Right kidney (tissue), 1 donor: ENCODE data around the gene FGF8.

ENCODE experiments used
- DNase-seq: peaks from one replicate; pipeline ENCODE4 v3.0.0-alpha.2; 2016

FGF8 gene

DNA sequence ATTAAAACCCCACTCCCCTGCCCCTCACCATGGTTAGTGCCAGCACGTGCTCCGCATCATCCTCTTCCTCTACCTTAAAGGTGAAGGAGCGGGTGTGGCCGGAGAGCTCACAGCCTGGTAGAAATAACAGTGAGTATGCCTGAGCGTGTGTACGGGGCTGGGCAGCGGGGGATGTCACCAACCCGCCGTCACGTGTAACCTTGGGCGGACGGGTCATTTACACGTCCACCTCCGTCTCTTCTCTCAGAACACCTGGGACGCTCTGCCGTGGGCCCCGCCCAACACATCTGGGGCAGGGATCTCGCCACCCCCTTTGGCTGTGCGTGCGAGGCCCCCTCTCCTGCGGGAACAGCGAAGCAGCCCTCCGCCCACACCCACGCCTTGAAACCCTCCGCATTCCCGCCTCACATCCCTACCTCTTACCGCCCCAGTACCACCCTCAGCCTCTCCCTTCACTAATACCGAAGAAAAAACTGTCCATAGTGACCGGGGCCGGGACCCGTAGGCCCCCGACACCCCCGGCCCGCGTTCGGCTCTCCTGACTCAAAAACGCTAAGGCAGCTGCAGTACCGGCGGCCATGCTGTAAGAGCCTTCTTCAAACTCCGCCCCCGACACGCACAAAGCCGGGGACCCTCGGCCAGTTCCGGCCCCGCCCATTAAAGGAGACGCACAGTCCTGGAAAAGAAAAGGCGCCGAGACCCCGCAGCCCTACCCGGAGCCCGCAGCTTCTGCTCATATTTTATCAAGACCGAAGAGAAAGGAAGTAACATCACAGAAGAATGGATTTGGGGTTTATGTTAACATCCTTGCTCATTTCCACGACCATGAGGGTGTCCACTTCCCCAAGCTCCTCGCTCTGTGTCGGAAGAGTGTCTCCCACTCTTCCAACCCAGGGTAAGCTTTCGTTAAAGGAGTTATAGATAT, 7.2 kb upstream of the FGF8 start, which contains the start of gene NPM3:
NPM3 (minus strand) TSS at position 636 of the 925 bp plus-strand sequence; CDS start at position 580, 56 bp downstream.
- peak; percentile 81 for DNase-seq

DNA sequence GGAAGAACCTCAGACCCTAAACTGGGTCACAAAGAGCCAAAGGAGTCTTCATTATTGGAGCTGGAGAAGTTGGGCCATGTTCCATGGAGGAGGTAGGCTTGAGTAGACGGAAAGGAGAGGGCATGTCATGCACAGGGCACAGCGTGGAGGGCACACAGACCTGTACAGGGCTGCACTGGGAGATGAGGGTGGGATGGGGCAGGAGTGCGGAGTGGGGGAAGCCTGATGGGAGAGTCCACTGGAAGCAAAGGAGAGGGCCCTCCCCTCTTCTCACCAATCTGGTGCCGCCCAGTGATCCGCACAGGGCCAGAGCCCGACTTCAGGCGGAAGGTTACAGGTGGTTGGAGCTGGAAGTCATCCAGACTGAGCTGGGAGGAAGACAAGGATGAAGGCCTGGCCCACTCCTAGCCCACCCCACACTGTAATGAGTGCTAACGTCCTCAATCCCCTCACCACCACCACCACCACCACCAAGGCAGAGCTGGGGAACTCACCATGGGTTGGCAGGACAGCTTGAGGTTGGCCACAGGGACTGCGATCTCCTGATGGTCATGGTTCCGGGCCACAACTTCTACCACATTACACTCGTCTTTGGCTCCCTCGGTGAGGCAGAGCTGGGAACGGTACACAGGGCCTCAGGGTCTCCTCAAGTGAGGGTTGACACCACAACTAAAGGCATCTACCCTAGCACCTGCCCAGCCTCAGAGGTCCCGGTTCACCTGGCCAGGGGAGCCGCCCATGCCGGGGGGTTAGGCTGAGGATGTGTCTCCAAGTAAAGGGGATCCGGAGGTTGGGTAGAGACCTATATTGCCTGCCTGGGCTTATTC, 6.3 kb upstream of the FGF8 start:
- DNase-seq, result no peak

DNA sequence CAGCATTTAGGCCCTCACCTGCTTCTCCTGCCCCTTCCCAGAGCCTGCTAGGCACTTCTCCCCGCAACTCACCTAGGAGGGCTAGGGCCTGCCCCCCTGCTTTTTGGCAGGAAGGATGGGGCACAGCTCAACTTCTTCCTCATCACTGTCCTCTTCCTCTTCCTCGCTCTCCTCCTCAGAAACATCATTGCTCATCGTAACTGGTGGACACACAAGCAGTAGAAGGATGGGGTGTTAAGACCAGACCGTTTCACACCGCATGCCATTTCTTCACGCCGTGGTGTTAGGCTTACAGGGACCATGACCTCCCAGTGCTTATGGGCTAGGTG, 5.7 kb upstream of the FGF8 start:
- DNase-seq, result no peak

DNA sequence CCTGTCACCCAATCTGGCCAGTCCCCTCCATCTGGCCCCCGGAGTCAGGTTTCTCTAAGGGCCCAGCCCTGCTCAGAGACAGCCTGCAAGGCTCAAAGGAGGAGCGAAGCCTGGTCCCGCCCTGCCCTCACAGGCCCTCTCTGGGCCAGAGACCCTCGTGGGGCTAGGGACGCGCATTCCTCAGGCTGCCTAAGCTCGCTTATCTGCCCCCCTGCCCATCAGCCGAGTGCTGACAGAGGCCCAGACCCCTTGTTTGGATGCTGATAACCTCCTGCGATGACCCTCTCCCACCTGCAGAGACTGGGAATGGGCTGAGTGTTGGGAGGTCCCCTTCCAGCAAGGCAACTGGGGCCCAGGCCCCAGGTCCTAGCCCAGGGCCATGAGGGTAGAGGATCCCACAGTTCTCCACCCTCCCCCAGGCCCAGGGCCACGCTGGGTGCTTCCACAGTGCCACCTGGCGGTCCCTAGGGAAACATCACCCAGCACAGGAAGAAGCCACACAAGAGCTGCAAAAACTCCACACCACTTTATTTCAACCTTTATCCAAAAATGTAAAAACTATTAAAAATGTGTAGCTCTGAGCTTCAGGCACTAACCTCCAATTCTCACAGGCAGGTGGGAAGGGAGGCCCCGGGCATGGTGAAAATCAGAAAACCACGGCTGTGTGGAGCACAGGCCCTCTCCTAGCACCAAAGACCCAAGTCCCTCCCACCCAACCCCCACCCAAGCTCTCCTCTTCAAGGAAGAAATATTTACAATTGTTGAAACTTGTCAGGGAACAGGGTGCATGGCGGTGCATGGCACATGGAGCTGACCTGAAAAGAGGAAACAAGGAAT, 5.1 kb upstream of the FGF8 start:
- DNase-seq, result peak; percentile 68

DNA sequence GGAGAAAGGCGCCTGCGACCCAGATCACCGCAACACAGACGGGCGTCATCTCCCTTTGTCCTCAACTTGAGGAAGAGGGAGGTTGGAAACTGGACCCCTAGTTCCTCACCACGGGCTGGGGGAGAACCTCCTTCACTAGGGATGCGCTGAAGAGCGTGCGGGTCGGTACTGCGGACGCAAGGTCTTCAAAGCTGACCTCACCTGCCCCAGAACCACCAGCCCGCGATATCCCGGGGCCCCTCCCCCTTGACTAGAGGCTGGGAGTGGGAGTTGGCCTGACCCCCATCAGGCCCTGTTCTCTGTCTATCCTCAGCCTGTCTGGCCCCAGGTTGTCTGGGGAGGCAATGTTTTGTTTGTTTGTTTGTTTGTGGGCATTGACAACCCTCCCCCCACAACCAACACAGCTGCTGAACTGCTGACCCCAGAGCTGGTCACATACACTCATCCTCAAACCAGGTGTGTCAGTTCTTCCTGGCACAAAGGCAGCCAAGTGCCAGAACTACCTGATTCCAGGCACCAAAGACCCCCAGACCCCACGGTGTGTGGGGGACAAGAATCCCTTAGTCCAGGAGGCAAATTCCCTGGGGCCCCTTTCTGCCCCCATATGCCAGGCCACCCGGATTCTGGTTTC, 4.4 kb upstream of the FGF8 start:
- peak; percentile 58 for DNase-seq

DNA sequence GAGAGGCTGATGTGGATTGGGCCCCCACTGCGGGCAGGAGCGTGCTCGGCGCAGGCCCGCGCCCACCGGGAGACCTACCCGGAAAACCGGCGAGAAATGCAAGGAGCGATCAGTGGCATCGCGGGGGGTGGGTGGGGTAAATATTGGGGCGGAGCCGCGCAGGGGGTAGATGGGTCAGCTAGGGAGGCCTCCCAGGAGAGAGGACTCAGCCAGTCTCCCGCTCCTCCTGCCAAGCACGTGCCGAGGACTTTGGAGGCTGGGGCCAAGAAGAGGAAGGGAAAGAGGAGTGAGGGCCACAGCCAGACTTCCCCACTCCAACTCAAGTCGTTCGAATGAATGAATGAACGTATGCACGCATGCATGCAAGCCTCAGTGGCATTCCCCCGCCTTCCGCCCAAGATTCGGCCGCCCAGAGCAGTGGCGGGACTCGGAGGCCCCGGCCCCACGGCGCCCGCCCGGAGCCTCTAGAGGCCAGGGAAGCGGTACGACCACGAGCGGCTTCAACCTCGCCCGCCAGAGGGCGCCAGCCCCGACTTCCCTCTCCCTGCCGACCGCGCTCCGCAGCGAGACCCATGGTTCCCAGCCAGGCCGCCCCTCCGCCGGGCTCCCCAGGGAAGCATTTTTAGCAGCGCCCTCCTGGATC, 3.8 kb upstream of the FGF8 start:
- DNase-seq, result peak; percentile 88

DNA sequence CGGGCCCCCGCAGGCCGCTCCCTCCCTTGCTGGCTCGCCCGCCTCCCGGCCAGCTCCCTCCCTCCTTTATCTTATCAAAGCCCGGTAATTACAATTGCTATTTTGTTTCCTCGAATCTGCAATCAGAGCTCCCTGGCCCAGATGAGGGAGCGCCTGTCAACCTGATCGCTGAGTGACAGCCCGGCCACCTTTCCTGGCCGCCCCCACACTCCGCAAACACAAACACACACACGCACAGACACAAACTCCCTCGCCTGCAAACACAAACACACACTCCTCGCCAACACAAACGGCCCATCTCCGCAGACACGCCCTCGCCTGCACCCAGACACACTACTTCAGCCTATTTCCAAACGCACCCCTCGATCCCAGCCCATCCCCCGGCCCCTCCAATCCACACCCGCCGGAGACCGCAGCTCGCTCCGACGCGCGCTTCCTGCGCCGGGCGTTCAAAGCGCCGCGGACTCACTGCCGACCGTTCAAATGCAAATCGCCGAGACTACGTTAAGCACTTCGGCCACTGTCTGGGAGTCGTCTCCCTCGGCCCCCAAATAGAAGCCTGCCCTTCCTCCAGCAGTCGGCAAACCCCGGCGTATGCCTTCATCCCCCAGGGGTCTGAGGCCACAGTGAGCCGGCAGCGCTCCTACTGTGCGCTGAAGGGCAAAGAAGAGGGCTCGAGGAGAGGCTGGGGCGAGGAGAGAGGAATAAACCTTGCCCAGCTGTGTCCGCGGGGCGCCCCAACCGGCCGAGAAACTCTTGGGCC, 3.0 kb upstream of the FGF8 start:
- peak; percentile 73 for DNase-seq

DNA sequence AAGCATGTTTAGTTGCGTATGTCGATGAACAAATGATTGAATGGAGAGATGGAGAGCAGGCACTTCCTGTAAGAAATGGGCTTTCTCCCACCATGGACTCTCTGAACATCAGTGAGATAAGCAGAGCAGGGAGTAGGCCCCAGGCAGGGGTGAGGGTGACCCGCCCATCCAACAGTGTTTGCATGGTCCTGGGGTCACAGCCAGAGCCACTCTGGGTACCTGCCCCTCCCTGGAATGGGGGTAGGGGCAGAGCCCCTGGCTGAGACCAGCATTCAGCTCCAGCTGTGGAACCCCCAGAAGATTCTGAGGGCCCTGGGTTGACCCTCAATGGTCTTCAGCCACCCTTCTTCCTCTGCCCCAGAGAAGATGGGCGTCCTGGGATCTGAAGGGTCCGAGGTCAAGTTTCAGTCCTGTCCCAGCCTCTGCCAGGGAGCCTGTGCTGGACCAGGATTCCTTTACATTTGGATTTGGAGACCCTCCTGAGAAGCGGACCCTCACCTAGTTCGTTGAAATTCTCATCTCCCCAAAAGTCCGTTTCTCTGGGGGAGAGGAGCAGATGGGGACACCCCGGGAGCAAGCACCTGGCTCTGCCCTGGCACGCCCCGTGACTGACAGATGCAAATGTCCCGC, 2.4 kb upstream of the FGF8 start:
- no peak for DNase-seq

DNA sequence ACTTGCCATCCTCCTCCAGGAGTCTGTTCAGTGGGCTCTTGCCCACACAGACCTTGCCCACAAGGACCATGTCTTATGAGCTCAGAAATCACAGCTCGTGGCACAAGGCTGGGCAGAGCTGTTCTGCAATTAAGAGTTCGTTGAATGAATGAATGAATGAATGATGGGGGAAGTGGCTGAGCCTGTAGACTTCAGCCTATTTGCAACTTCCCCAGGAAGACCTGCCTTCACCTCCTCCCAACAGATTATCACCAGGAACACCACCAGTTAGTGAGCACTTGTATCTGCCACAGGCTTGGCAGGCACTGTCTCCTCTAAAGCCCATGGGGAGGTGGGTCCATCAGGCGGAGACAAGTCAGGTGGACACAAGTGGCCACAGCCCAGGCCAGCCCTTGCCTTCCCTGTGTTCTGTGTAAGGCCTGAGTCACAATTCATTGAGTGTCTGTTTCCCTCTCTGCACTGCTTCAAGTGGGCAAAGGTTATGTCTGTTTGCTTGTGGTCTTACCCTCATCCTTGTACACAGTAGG, 1.8 kb upstream of the FGF8 start:
- no peak for DNase-seq

DNA sequence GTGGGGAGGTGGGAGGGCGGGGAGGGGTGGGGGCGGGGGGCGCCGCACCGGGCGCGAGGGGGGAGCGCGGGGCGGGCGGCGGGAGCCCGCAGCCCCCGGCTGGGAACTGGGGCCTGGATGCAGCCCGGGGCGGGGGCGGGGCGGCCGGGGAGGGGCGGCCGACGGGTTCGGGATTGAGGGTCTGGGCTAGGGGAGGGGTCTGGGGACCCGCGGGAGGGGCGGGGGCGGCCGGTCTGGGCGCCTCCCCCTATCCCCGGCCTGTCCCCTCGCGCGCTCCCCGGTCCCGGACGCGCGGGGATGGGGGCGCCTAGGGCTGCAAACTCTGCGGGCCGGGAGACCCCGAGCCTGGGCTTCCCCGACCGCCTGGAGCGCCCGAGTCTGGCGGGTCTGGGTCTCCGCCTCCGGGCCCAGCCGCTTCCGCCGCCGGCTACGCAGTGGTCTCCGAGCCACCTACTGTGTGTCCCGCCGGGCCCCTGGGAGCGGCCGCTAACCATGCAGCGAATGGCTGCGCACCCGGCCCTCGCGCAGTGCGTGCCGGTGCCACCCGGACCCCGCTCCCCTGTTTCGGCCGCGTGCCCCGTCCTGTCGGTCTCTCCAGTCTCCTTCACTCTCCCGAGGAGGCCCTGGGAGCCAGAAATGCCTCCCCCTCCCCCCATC, 375 bp upstream of the FGF8 start:
- peak; percentile 52 for DNase-seq

DNA sequence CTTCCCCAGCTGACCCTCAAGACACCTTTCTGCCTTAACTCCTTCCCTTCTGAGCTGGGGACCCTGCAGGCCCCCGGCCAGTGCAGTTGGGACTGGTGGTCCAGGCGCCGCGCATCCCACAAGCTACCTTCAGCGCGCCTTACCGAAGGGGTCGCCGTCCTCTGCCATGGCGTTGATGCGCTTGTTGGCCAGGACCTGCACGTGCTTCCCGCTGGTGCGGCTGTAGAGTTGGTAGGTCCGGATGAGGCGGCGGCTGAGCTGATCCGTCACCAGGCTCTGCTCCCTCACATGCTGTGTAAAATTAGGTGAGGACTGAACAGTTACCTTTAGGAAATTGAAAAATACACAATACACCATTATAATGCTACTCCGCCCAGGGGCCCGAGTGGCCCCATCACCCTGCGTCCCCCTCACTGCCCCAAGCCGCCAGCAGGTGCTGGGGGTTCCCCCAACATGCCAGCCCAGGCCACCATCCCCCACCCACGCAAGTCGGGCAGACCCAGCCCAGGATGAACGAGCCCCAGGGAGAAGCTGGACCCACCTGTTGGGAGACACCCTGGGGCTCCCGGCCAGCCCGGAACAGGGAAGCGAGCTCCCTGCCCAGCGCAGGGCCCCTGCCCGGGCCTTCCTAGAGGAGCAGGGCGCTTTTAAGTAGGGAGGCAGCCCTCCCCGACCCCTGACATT, 1.2 kb downstream of the FGF8 start:
- DNase-seq, result peak; percentile 38

DNA sequence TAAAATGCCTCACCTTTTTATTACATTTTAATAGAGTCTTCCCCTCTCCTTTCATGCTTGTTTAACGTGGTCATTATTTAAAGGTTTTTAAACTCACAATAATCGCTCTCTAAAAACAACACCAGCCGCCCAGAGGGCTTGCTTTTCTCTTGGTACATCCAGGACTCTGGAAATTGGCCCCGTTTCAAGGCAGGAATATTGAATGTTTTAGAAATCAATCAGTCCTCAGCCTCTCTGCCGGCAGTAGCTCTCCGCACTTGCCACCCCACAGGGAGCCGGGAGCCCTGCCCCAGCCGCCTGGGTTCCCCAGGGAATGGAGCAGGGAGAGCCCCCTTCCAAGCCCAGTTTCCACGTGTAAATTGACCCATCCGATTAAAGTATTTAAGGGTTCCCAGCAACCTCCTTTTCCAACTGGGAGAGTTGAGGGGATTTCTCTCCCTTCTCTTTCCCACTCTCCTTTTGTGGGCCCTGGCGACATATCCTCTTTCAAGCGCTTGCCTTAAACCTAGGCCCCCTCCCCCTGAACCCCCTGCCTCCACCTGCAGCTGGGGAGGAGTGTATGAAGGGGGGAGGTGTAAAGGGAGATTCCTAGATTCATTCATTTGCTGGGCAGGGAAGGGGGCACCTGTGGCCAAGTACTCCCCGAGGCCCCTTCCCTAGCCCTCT, 1.9 kb downstream of the FGF8 start:
- DNase-seq, result no peak

DNA sequence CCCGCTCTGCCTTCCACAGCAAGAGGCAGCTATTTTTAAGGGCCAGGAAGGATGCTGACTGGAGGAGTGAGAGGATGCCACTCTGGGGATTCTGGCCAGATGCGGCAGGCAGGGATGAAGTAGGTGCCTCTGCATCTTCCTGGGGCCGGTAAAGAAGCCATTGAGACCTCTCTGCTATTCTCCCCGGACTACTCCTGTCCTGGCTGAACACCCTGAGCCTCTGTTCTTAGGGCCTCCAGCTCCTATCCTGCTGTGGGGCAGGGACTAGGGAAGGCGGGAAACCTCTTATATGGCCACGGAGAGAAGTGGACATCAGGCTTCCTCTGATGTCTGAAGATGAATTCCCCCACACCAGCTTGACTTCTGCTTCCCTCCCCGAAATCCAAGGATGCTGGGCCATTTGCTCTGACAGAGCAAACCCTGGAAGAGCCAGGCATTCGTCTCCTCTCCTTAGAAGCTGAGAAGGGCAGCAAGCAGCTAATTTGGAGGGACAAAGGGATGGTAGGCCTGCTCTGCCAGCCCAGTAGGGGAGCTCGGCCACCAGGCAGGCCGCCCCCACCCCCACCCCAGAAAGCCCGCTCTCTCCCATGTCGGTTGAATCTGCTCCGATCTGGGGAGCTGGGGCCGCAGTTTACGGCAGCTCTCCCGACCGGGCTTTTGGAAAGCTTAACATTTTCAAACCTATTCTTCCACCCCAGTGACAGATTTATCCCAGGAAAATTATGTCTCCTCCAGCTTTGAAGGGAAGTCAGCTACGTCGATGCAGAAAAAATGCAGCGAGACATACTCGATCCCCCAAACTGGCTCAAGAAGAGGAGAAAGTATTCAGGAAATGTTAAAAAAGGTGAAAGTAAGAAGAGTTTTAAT, 2.8 kb downstream of the FGF8 start:
- DNase-seq, result no peak

DNA sequence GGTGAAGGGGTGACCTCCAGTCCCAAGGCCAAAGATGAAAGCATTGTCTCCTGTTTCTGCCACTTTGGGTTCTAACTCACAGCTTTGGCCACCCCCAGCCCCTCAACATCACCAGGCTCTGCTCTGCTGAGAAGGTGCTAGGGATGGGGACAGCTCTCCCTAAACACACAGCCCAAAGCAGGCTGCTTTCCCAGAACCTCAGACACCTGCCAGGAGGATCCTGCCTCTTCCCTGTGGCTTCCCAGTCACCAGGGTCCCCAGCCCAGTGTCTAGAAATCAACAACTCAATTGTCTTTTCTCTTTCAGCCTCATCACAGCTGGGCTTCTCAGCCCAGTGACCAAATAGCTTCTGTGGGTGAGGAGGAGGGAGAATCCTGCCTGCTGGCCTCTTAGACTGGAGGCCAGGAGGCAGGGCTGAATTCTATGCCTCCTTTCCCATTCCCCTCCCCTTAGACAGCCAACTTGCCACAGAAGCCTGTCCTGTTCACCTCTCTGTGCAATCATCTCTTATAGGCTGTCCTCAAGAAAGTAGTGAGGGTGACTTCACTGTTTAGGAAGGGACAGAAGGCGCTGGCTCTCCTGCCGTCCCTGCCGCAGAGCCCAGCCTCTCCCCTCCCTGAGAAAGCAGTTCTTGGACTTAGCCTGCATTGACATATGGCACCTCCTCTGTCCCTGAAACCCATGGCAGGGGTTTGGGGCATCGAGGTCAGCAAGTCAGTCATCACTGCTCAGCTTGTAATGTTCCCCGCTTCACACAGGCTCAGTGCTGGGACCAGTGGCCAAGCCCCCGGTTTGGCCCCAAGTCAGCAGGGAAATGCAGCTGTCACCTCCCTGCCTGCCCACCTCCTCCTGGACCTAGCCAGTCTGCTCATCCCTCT, 3.7 kb downstream of the FGF8 start:
- DNase-seq, result no peak

DNA sequence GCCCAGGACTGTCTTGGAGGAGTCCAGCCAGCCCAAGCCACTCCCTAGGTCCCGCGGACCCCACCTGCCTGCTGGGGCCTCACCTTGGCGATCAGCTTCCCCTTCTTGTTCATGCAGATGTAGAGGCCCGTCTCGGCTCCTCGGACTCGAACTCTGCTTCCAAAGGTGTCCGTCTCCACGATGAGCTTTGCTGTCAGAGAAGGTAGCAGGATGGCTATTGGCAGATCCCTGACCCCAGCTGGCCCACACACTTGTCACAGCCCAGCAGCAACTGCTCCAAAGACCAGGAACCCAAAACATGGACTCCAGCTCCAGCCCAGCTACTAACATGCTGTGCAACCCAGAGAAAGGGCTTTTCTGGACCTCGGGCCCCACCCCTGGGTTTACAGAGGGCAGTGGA, 4.5 kb downstream of the FGF8 start:
- DNase-seq, result no peak
